Progenitor cell of endocrine pancreas (in vitro differentiated cells): ENCODE data around the gene ITGA2. TPM values are rescaled to one million over a fixed set of nuclear protein-coding genes. Genes with fewer than 3 reads are reported as not detected.

Experiments used
- DNase-seq: peaks from one replicate; pipeline ENCODE4 v3.0.0; 2021; ENCODE audit warnings: low spot score; ENCODE audit not compliant: unreplicated experiment
- H3K27ac Mint-ChIP-seq: 2 replicates; pipeline ENCODE4 v1.8.0; 2021; ENCODE audit warnings: mild to moderate bottlenecking, moderate library complexity, mixed read lengths
- H3K27me3 Mint-ChIP-seq: 2 replicates; pipeline ENCODE4 v1.8.0; 2021; ENCODE audit warnings: mixed read lengths
- H3K36me3 Mint-ChIP-seq: 2 replicates; pipeline ENCODE4 v1.8.0; 2022; ENCODE audit warnings: mixed read lengths; ENCODE audit not compliant: insufficient read depth
- H3K4me1 Mint-ChIP-seq: 2 replicates; pipeline ENCODE4 v1.8.0; 2021; ENCODE audit warnings: low read depth, mixed read lengths
- H3K4me3 Mint-ChIP-seq: 2 replicates; pipeline ENCODE4 v1.8.0; 2021; ENCODE audit warnings: low read depth, mild to moderate bottlenecking, moderate library complexity, mixed read lengths
- H3K9me3 Mint-ChIP-seq: 2 replicates; pipeline ENCODE4 v1.8.0; 2021; ENCODE audit warnings: low read depth, mixed read lengths
- CTCF ChIP-seq: fragments of 200-600 bp; sonication (generic); IDR thresholded peaks from one replicate; pipeline ENCODE4 v1.5.0; 2021; ENCODE audit warnings: antibody characterized with exemption, mild to moderate bottlenecking; ENCODE audit not compliant: unreplicated experiment
- total RNA-seq: library from RNA; stranded (reverse); gene quantifications from 2 replicates; pipeline ENCODE4 v1.2.1, GENCODE V29; 2021

The ITGA2 gene
- total RNA-seq, 1 donor from 2014 or later = 5.1 TPM

- DNase-seq = no peak
These were observed 35.4 kb downstream of the ITGA2 start for GRCh38 chr5:53024535-53024934.

GRCh38 chr5:53025487-53025886, 36.3 kb downstream of the ITGA2 start:
- Mint-ChIP-seq H3K4me1 (no peaks in the 10 kb centered on the region), H3K36me3 (no peaks in the 10 kb centered on the region), H3K9me3 (no peaks in the 10 kb centered on the region), H3K4me3 (no peak overlapping the region), H3K27me3 (no peaks in the 10 kb centered on the region), H3K27ac (no peak overlapping the region)
- DNase-seq = no peak
- no peak for TF ChIP-seq CTCF

More at GRCh38 chr5:53024535-53024934, 35.4 kb downstream of the ITGA2 start:
- no peak overlapping the region for H3K4me3 Mint-ChIP-seq
- no peaks in the 10 kb centered on the region for H3K4me1 Mint-ChIP-seq
- no peaks in the 10 kb centered on the region for H3K36me3 Mint-ChIP-seq
- no peak overlapping the region for H3K27ac Mint-ChIP-seq
- no peaks in the 10 kb centered on the region for H3K9me3 Mint-ChIP-seq
- no peak for TF ChIP-seq CTCF
- H3K27me3 Mint-ChIP-seq = no peaks in the 10 kb centered on the region

- H3K27ac Mint-ChIP-seq = no peak overlapping the region
- no peaks in the 10 kb centered on the region for H3K9me3 Mint-ChIP-seq
- TF ChIP-seq CTCF = no peak
- H3K36me3 Mint-ChIP-seq = no peaks in the 10 kb centered on the region
- no peak overlapping the region for H3K4me3 Mint-ChIP-seq
- no peaks in the 10 kb centered on the region for H3K4me1 Mint-ChIP-seq
- H3K27me3 Mint-ChIP-seq = no peaks in the 10 kb centered on the region
- DNase-seq = no peak
These were observed 38.8 kb downstream of the ITGA2 start for GRCh38 chr5:53027913-53028312.

GRCh38 chr5:53029608-53030007, 40.5 kb downstream of the ITGA2 start:
- DNase-seq = no peak
- no peak for TF ChIP-seq CTCF
- Mint-ChIP-seq H3K27ac (no peak overlapping the region), H3K36me3 (no peaks in the 10 kb centered on the region), H3K27me3 (no peaks in the 10 kb centered on the region), H3K4me1 (no peaks in the 10 kb centered on the region), H3K4me3 (no peak overlapping the region), H3K9me3 (no peaks in the 10 kb centered on the region)

- no peak for DNase-seq
- no peaks in the 10 kb centered on the region for H3K27me3 Mint-ChIP-seq
- H3K9me3 Mint-ChIP-seq = no peaks in the 10 kb centered on the region
- no peaks in the 10 kb centered on the region for H3K36me3 Mint-ChIP-seq
- no peak overlapping the region for H3K4me3 Mint-ChIP-seq
- no peak overlapping the region for H3K27ac Mint-ChIP-seq
- no peak for TF ChIP-seq CTCF
- H3K4me1 Mint-ChIP-seq = no peaks in the 10 kb centered on the region
These were observed 41.7 kb downstream of the ITGA2 start for GRCh38 chr5:53030893-53031292.
